Thyroid gland (tissue), 4 donors: ENCODE data around the gene PROKR1.

Experiments used
- CTCF ChIP-seq, 6 experiments: fragments of 200-600 bp in 3 of 6; fragments of 450-650 bp in 3 of 6; sonication (generic) in 3 of 6; IDR thresholded peaks; one replicate each; pipeline ENCODE4 v1.5.1; 2016 to 2019; ENCODE audit warnings: antibody characterized with exemption in 6 of 6, mild to moderate bottlenecking in 2 of 6, inconsistent platforms in 1 of 6, moderate library complexity in 1 of 6
- POLR2A ChIP-seq, 2 donors: fragments of 450-650 bp; IDR thresholded peaks; one replicate each; pipeline ENCODE4 v1.6.1; 2017; ENCODE audit warnings: antibody characterized with exemption in 2 of 2, mild to moderate bottlenecking in 2 of 2, moderate library complexity in 1 of 2

DNA sequence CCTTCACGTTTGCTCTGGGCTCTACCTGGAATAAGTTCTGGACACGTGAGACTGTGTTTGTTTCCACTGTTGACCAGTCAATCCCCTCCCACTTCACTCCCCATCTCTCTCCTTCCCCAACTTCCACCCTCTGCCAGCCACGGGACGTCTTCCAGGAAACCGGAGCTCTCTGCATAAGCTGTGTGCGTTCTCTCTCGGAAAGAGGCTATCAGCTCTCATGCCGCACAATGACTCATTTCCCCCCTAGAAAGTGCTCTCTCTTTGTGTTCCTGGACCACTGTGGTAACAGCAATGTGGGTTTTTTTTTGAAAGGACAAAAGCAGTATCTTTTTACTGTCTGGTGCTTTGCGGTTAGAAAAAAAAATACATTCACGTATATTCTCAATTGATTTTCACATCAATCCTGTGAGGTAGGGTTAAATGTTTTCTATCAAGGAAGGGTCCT is 10.2 kb downstream of the PROKR1 start:
- no peak for TF ChIP-seq CTCF (IDR thresholded peaks at IDR 0.05)
- no peak for TF ChIP-seq POLR2A (IDR thresholded peaks at IDR 0.05)
